GM19395 (cell line): Measurements from ENCODE around the gene GNLY.
"Not testable (repeated sequence)": the region's sequence is repeated elsewhere in the genome, so short reads cannot be mapped to it uniquely, and the experiment has no call there.

Experiments
- ATAC-seq: cut with Tn5 transposase; IDR thresholded peaks from one replicate; pipeline ENCODE4 v1.9.1; 2021; ENCODE audit warnings: mild to moderate bottlenecking, moderate library complexity; ENCODE audit not compliant: unreplicated experiment

The GNLY gene

DNA sequence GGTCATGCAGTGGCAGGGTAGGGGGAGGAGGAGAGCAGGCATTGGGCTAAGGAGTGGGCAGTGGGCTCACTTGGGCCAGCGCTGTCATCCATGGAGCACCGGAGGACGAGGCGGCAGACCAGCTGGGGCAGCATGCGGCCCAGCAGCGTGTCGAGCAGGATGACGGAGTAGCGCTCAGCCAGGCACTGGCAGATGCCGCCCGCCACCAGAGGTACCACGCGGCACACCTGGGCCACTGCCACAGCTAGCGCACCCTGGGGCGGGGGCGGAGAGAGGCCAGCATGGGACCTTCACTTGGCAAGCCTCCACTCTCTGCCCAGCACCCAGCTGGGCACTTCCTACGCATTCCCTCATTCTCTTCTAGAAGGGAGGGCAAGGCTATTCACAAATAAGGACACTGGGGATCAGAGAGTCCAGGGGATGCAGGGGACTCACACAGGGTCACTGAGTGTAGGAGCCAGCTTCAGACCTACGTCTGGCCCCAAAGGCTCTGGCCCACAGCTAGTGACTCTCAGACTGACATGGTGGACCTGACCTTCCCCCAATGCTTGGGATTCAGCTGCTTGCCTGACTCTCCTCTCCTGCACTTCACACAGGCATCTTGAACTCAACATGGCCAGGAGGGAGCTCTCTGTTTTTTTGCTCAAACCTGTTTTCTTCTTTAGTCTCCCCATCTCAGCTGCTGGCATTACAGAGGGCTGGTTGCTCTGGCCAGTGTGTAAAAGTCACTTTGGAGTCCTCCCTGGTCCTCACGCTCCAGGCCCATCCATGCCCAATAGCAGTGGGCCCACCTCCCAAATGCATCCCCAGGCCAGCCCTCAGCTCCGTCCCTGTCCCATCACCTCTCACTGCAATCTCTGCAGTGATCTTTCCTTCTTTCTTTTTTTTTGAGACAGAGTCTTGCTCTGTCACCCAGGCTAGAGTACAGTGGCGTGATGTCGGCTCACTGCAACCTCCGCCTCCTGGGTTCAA lies 30.3 kb upstream of the GNLY start:
- ATAC-seq = no peak

DNA sequence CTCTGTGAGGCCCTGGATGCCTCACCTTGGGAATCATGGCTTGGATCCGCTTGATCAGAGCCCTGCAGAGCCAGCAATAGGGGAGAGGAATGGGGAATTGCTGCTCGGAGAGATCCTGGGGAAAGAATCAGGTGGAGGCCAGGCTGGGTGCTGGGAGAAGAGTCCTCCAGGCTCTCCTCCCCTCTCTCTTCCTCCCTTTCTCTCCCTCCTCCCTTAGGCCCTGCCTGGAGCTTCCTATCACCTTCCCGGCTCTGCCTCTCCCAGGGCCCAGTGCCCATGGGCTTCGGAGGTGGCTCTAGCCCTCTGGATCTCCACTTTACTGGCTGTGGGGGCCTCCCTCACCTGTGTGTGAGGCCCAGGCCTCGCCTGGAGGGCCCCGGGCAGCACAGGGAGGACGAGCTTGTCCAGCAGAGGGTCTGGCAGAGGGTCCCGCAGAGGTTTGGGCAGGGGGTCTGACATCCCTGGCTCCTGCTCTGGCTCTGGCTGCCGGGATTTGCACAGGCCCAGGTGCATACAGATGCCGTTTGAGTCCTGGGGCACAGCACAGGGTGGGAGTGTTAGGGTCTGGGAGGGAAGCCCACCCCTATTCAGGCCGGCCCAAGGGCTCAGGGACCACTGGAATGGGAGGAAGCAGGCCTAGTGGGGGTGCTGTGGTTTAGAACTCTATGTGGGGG lies 28.8 kb upstream of the GNLY start:
- no peak for ATAC-seq

DNA sequence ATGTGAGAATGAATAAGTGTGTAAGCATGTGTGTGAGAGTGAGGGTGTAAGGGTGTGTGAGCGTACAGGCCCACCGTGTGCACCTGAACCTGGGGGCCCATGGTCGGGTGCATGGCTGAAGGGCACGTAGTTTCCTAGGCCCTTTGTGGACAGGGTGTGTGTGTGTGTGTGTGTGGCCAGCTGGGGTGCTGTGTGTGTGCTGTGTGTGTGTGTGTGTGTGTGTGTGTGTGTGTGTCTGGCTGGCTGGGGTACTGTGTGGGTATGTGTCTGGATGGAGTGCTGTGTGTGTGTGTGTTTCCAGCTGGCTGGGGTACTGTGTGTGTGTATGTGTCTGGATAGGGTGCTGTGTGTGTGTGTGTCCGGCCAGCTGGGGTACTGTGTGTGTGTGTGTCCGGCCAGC lies 28.1 kb upstream of the GNLY start:
- ATAC-seq = no peak

DNA sequence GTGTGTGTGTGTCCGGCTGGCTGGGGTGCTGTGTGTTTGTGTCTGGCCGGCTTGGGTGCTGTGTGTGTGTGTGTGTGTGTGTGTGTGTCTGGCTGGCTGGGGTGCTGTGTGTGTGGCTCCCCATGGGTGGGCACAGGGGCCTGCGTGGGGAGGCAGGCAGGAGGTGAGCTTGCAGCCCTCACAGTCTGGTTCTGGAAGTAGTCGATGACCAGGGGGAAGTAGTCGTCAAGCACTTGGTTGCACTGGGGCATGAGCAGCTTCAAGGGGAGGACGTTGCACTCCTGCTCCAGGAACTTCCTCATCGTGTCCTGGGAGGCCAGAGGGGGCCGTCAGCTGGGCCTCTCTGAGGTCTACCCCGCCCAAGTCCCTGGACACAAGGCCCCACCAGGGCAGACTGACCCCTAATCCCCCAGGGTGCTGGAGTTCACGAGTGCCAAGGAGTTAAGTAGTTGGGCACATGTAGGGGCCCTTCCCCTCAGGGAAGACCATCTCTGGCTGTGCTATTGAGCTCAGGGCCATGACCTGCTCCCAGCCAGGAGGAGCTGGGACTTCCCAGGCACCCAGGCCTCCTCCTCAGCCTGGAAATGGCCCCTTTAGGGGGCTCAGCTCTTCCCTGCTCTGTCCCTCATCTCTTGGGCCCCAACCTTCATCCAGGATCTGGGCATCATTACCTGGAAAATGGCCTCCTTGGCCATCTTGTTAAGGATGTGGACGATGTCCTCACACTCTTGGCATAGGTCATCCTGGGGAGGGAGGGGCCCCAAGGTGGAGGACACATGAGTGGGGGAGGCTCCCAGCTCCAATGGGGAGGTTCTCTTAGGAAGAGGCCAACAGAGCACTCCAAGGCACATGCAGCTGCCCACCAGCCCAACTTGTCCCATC lies 27.5 kb upstream of the GNLY start:
- no peak for ATAC-seq

DNA sequence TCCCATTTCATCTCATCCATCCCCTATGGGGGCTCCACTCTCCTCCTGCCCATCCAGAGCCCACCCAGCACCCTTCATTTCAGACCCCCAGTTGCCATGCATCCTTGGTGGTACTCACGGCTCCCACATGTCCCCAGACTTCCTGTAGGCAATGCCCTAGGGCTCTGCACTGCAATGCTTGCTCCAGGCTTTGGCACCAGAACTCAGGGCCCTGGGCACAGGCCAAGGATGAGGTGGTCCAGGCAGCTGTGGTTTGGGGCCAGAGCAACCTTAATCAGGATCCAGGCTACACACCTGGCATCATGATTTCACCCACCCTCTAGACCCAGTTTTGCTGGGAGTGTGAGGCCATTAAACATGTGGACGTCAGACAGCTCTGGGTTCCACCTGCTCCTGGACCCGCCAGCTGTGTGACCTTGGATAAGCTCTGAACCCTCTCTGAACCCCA lies 26.6 kb upstream of the GNLY start:
- ATAC-seq = no peak

DNA sequence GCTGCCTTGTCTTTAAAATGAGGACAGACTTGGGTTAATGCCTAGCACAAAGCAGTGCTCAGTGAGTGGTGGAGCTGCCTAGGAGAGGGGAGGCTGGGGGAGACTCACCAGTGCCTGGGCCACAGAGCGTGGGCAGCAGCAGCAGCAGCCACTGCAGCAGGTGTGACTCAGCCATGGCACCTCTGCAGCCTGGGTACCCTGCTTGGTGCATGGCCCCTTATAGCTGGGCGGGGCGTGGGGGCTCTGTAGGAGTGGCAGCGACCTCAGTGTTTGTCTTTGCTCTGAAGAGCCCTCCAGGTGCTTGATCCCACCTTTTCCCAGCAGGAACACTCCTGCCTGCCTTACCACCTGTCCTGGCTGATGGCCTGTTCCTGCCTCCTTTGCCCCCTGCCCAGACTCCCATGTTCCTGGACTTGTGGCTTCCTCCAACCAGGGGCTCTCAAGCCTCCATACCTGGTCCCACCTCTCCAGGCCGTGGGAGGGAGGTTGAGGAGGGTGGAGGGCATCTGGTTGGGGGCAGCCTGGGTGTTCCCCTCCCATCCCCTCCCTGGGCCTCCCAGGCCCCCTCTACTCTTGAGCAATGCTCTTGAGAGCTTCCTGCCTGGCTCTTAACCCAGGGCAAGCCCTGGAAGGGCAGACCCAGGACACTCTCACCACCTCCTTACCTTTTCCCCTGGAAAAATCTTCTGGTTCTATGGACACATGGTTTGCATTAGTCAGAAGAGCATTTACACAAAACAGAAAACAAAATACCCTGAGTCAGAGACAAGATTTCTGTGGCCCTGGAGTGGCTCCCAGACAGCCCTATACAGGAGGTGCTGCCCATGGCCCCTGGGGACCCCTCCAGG lies 25.9 kb upstream of the GNLY start, which contains the start of gene SFTPB:
Gene SFTPB, minus strand, starts transcription at position 191 of the 848 bp plus-strand sequence. Its CDS starts 16 bp downstream, at position 175.
- no peak for ATAC-seq

DNA sequence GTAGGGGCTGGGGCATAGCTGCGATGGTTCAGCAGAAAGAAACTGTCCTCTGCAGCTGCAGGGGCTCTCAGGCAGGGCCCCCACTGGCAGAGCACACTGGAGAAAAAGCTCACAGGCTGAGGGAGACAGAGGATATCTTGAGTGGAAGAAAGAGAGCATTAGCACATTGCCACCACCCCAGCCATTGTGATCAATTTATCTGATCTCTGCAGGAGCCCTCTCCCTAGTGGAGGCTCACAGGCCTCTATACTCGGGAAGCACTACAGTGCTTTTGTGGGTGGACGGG lies 25.4 kb upstream of the GNLY start:
- ATAC-seq = no peak

DNA sequence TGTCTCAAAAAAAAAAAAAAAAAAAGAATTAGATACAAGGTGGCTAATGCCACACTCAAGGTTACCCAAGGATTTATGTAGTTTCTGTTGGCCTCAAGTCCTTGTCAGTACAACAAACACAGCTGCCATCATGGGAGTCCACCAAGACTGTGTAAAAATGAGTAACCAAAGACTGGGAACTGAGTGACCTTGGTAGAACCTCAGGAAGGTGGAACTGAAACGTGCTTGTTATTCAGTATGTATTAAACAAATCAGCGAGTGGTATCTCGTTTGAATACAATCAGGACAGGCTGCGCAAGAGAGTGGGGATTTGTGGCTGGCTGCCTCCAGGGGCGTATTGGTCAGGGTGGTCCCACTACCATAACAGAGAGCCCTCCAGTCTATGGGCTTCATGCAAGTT lies 24.6 kb upstream of the GNLY start:
- peak; percentile 88 for ATAC-seq

DNA sequence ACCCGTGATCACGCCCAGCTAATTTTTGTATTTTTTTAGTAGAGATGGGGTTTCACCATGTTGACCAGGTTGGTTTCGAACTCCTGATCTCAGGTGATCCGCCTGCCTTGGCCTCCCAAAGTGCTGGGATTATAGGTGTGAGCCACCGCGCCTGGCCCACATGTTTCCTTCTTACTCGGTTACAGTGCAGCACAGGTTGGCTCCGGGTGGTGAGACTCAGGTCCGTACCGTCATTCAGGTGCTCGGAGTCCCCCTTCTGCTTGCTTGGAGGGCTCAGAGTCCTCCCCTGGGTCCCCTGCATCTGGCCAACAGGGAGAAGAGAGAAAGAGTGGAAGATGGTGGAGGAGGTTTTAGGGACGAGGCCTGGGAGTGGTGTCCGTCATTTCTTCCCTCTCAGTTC lies 23.7 kb upstream of the GNLY start:
- not testable (repeated sequence) for ATAC-seq

DNA sequence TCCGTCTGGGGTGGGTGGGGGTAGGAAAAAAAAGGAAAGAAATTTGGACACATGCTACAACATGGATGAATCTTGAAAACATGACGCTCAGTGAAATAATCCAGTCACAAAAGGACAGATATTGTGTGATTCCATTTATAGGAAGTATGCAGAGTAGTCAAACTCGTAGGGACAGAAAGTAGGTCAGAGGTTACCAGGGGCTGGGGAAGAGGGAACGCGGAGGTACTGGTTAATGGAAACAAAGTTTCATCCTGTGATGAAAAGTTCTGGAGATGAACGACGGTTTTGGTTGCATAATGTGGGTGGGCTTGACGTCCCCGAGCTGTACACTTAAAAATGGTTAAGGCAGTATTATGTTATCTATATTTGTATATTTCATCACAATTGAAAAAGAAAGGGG lies 21.7 kb upstream of the GNLY start:
- ATAC-seq = no peak

DNA sequence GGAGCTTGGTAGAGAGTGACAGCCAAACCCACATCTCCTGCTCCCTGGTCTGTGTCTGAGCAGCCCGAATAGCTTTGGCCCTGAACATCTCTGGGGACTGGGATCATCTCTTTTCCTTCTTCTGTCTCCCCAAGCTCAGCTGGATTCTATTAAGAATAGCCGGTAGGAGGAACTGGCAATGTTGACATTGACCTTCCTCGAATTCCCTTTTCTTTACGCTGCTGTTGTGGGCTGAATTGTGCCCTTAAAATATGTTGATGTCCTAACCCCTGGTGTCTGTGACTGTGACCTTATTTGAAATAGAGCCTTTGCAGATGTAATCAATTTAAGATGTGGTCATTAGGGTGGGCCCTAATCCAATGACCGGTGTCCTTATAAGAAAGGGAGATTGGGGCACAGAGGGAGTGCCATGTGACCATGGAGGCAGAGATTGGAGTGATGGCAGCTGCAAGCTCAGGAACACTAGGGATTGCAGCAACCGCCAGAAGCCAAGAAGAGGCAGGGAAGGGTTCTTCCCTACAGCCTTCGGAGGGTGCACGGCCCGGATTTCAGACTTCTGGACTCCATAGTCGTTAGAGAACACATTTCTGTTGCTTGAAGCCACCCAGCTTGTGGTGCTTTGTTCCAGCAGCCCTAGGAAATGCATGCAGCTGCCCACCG lies 20.3 kb upstream of the GNLY start:
- no peak for ATAC-seq

DNA sequence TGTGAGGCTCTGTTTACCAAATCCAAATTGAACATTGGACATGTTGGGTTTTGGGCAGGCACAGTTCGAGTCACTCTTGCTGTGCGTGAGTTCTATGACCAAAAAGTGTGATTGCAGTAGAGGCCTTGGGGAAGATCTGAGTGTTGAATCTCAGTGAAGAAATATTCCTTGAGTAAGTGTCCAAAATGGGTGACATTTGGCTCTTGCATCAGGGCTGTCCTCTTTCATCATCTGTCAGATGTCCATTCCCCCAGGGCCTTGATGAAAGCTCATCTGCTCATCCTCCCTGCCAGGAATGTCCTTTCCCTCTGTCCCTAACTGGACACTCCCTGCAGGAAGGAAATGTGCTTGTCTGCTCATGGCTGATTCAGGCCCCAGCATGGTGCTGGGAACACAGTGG lies 19.7 kb upstream of the GNLY start:
- no peak for ATAC-seq

DNA sequence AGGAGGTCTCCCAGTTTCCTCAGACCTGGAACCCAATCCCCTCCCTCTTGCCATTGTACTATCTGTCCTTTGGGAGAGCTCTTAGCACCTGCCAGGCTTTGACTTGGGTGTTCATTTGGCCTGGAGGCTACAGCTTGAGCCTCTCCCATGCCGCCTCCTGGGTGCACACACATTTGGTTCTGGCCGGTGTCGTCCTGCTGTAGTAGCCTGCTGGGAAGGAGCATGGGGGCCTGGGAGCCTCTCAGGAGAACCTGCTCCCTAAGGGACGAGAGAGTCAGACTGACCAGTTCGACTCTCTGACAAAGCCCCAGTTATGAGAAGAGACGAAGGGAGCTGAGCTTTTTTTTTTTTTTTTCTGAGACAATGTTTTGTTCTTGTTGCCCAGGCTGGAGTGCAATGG lies 18.7 kb upstream of the GNLY start:
- ATAC-seq = no peak

DNA sequence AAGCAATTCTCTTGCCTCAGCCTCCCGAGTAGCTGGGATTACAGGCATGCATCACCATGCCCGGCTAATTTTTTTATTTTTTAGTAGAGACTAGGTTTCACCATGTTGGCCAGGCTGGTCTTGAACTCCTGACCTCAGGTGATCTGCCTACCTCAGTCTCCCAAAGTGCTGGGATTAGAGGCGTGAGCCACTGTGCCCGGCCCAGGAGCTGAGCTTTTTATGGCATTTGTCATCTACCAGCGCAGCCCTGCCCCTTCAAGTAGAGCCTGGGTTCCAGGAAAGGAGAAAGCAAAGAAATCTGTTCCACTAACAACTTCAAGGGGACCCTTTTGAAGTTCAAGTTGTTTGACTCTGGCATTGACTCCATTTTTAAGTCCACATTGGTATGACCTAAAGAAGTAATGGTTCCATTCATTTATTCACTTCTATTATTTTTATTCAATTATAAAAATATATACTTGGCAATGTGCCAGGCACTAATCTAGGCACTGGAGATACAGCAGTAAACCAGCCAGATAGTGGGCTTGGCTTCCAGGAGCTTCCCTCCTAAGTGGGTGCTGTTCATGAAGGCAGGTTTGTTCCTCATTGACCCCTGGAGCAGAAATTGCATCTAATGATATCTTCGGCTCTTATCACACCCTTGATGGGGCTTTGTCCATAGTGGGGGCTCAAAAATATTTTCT lies 18.2 kb upstream of the GNLY start:
- ATAC-seq = no peak

DNA sequence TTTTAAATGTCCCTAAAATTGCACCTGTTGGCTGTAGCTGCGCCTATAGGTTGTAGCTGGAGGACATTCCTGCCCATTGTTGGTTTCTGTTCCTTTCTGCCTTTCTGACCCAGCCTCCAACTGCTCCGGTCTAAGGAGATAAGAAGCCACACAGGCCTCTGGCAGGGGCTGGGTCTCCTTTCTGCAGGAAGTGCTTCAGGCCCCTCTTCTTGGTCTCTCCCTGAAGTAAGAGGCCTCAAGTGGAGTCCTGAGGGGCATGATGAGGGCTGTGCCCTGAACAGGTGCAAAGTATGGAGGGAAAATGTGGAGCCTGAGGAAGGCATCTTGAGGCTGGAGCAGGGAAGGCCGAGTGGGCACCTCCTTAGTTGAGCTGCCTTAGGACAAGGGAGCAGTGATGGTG lies 15.8 kb upstream of the GNLY start:
- ATAC-seq = no peak

DNA sequence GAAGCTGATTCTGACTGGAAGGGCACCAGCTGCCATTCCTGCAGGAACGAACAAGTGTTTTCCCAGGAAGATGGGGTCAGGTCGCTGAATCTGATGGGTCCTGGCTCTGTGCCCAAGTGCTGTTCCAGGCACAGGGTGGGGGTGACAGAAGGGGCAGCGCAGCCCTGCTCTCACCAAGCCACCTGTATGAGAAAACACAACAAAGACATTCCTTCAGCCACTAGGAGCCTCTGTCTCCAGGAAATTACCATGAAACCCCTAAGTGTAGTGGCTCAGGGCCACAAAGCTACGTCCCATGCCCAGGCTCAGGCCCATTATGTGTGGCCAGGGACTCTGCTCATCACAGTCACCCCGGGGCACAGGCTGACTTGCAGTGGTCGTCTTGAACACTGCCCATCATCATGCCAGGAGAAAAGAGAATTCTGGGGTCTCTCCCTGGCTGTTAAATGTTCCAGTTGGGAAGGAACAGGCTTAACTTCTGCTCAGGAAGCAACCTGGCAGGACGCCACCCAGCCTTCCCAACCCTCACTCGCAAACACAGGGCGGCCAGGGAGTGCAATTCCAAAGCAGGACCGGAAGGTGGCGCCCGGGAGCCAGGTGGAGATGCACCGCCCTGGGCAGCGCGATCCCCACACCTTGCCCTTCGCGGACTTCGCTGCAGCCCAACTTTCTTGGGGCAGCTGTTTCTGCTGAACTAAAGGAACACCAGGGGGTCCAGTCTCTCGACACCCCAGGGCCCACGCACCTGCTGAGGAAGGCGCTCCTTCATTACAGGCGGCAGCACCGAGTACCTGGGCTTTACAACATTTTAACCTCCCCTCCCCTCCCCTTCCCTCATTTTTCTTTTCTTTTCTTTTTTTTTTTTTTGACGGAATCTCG lies 15.1 kb upstream of the GNLY start:
- ATAC-seq = peak; percentile 77

DNA sequence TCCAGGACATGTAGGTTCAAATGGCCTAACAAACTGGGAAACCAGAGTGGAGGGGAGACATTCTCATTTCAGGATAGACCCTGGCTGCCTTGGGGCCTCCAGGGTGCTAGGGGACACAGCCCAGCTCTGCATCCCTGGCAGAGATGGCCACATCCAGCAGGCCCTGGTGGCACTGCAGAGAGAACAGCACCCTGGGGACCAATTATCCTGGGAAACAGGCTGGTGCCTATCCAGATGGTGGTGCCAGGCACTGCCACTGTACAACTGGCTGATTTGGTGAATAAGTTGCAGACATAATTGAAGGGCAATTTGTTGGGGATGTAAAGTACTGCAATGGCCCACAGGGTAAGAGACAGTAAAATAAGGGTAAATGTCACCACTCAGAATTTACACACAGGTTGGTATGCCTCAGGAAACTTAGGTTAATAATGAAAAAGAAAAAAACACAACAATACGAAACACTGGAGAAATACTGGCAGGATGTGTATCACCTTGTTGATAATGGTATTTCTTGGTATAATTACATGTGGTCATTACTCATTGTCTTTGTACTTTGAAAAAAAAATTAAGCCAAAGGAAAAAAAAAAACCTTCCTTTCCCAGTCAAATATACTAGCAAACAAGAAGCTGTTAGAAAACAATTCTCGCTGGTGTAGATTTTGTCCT lies 13.3 kb upstream of the GNLY start:
- no peak for ATAC-seq

DNA sequence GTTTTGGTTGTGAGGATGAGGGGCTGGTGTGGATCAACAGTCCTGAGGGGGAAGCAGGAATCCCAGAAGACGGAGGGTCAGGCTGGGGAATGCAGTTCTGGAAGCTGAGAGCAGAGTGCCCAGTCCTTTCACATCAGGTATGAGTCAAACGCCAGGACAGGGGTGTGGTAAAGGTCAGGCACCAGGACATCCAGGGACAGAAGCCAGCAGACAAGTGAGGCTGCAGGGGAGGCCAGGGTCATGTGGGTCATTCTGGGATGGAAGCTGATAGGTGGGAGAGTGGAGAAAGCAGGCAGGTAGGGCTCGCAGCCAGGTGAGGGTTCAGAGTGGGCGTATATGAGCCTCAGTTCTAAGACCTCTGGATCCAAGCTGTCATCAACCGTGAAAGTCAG lies 12.8 kb upstream of the GNLY start:
- ATAC-seq = no peak
